Mesenchymal stem cell (in vitro differentiated cells and primary cell): ENCODE measurements around the gene SOX30.

Experiments
- DNase-seq: peaks from one replicate; pipeline ENCODE4 v3.0.0-alpha.2; 2013
- H2AFZ ChIP-seq: one replicate; pipeline ENCODE4 v1.6.1; 2013; ENCODE audit warnings: low read depth, mild to moderate bottlenecking, control low read depth, inconsistent platforms, low read length, moderate library complexity
- H2AK5ac ChIP-seq: 2 replicates; pipeline ENCODE4 v1.6.1; 2013; ENCODE audit warnings: low read length, moderate library complexity, mild to moderate bottlenecking, inconsistent platforms; ENCODE audit not compliant: severe bottlenecking
- H2BK120ac ChIP-seq: one replicate; pipeline ENCODE4 v1.6.1; 2013; ENCODE audit warnings: low read depth, mild to moderate bottlenecking, inconsistent platforms, low read length, moderate library complexity
- H2BK12ac ChIP-seq, 2 experiments: one replicate each; pipeline ENCODE4 v1.6.1; 2013; ENCODE audit warnings: inconsistent platforms in 2 of 2, low read length in 2 of 2, mild to moderate bottlenecking in 2 of 2, moderate library complexity in 2 of 2, control low read depth in 1 of 2
- H2BK15ac ChIP-seq: one replicate; pipeline ENCODE4 v1.6.1; 2013; ENCODE audit warnings: mild to moderate bottlenecking, low read depth, inconsistent platforms; ENCODE audit not compliant: poor library complexity, severe bottlenecking
- H2BK5ac ChIP-seq: 2 replicates; pipeline ENCODE4 v1.6.1; 2013; ENCODE audit warnings: low read depth, mild to moderate bottlenecking, low read length, control low read depth, inconsistent platforms; ENCODE audit not compliant: poor library complexity, severe bottlenecking
- H3K14ac ChIP-seq, 2 experiments: one replicate each; pipeline ENCODE4 v1.6.1; 2013; ENCODE audit warnings: inconsistent platforms in 2 of 2, low read length in 2 of 2, control low read depth in 1 of 2, mild to moderate bottlenecking in 1 of 2, moderate library complexity in 1 of 2
- H3K18ac ChIP-seq, 2 experiments: one replicate each; pipeline ENCODE4 v1.6.1; 2013; ENCODE audit warnings: inconsistent platforms in 2 of 2, low read length in 2 of 2, control low read depth in 1 of 2, low read depth in 1 of 2, mild to moderate bottlenecking in 1 of 2
- H3K23ac ChIP-seq, 2 experiments: one replicate each; pipeline ENCODE4 v1.6.1; 2013; ENCODE audit warnings: inconsistent platforms in 2 of 2, low read length in 2 of 2, mild to moderate bottlenecking in 2 of 2, moderate library complexity in 2 of 2, control low read depth in 1 of 2
- H3K27ac ChIP-seq: 2 replicates; pipeline ENCODE4 v1.5.1; 2013; ENCODE audit warnings: mild to moderate bottlenecking, moderate library complexity, low read length, control low read depth, inconsistent platforms; ENCODE audit not compliant: poor library complexity, severe bottlenecking
- H3K27me3 ChIP-seq, 2 experiments: 2 replicates each; pipeline versions ENCODE4 v1.6.1 to v1.7.0; 2013; ENCODE audit warnings: low read length in 2 of 2, mild to moderate bottlenecking in 2 of 2, moderate library complexity in 2 of 2, control low read depth in 1 of 2, inconsistent platforms in 1 of 2; ENCODE audit not compliant: control insufficient read depth in 1 of 2, insufficient read depth in 1 of 2
- H3K36me3 ChIP-seq, 2 experiments: 2 replicates each; pipeline versions ENCODE4 v1.6.1 to v1.7.0; 2013; ENCODE audit warnings: low read length in 2 of 2, control low read depth in 1 of 2, inconsistent platforms in 1 of 2, low read depth in 1 of 2, mild to moderate bottlenecking in 1 of 2; ENCODE audit not compliant: insufficient read depth in 2 of 2, control insufficient read depth in 1 of 2
- H3K4ac ChIP-seq, 2 experiments: one replicate each; pipeline ENCODE4 v1.6.1; 2013; ENCODE audit warnings: inconsistent platforms in 2 of 2, low read length in 2 of 2, mild to moderate bottlenecking in 2 of 2, moderate library complexity in 2 of 2, control low read depth in 1 of 2, low read depth in 1 of 2
- H3K4me1 ChIP-seq: 2 replicates; pipeline ENCODE4 v1.6.1; 2013; ENCODE audit warnings: low read depth, low read length, control low read depth; ENCODE audit not compliant: control insufficient read depth, insufficient read depth
- H3K4me2 ChIP-seq: 2 replicates; pipeline ENCODE4 v1.6.1; 2013; ENCODE audit warnings: low read length, mild to moderate bottlenecking, inconsistent platforms; ENCODE audit not compliant: poor library complexity, severe bottlenecking
- H3K4me3 ChIP-seq, 2 experiments: 2 replicates each; pipeline versions ENCODE4 v1.5.1 to v1.7.0; 2013; ENCODE audit warnings: low read length in 2 of 2, mild to moderate bottlenecking in 2 of 2, control low read depth in 1 of 2, low read depth in 1 of 2; ENCODE audit not compliant: insufficient read depth in 1 of 2
- H3K79me1 ChIP-seq: replicated peaks from 2 replicates; pipeline ENCODE4 v1.6.1; 2013; ENCODE audit warnings: mild to moderate bottlenecking, control low read depth, low read length, inconsistent platforms; ENCODE audit not compliant: poor library complexity, severe bottlenecking
- H3K9ac ChIP-seq: 2 replicates; pipeline ENCODE4 v1.7.0; 2013; ENCODE audit warnings: mild to moderate bottlenecking, low read length, moderate library complexity
- H3K9me3 ChIP-seq: 2 replicates; pipeline ENCODE4 v1.7.0; 2013; ENCODE audit warnings: mild to moderate bottlenecking, low read length; ENCODE audit not compliant: control insufficient read depth
- H4K8ac ChIP-seq: one replicate; pipeline ENCODE4 v1.6.1; 2013; ENCODE audit warnings: inconsistent platforms, mild to moderate bottlenecking, low read length, moderate library complexity
- H4K91ac ChIP-seq: one replicate; pipeline ENCODE4 v1.6.1; 2013; ENCODE audit warnings: mild to moderate bottlenecking, low read length, inconsistent platforms
- WGBS: methylation state at CpG from one replicate; pipeline ENCODE4 v1.1.7; 2013; ENCODE audit warnings: mixed read lengths; 5-methylcytosine and 5-hydroxymethylcytosine counted together

Gene SOX30

GRCh38 chr5:157630341-157630740 is 21.9 kb downstream of the SOX30 start:
- Histone ChIP-seq H2AFZ (no peak overlapping the region), H3K36me3 (no peaks in the 10 kb centered on the region), H3K9me3 (peaks cover 12% of the 10 kb centered on the region), H3K4ac (no peak overlapping the region), H3K4me1 (no peaks in the 10 kb centered on the region), H3K4me3 (no peak overlapping the region), H3K23ac (no peak overlapping the region), H3K4me2 (no peak overlapping the region), H2AK5ac (no peak overlapping the region), H3K27me3 (no peaks in the 10 kb centered on the region), H3K27ac (no peak overlapping the region), H2BK5ac (no peak overlapping the region), H2BK120ac (no peak overlapping the region), H4K8ac (no peak overlapping the region), H3K79me1 (no peaks in the 10 kb centered on the region), H3K18ac (no peak overlapping the region), H4K91ac (no peak overlapping the region), H2BK15ac (no peak overlapping the region), H2BK12ac (no peak overlapping the region), H3K9ac (no peak overlapping the region), H3K14ac (no peak overlapping the region)
- no peak for DNase-seq
- 100% methylated on average over 2 of the region's 2 CpGs for WGBS

GRCh38 chr5:157626831-157627230 is 25.4 kb downstream of the SOX30 start:
- H2AFZ ChIP-seq, result no peak overlapping the region
- no peak overlapping the region for H3K4me3 ChIP-seq

GRCh38 chr5:157624144-157624543 is 28.1 kb downstream of the SOX30 start:
- no peaks in the 10 kb centered on the region for H3K4me1 ChIP-seq
- no CpG with 5 or more reads among the region's 2 CpGs for WGBS

More at GRCh38 chr5:157626831-157627230, 25.4 kb downstream of the SOX30 start:
- whole genome bisulfite sequencing, result 92% methylated on average over 6 of the region's 6 CpGs
- no peak overlapping the region for H4K91ac ChIP-seq
- H3K4ac ChIP-seq, result no peak overlapping the region
- H2BK5ac ChIP-seq, result no peak overlapping the region
- H3K79me1 ChIP-seq, result no peaks in the 10 kb centered on the region
- no peak overlapping the region for H3K27ac ChIP-seq
- H2BK12ac ChIP-seq, result no peak overlapping the region
- no peaks in the 10 kb centered on the region for H3K36me3 ChIP-seq
- no peak for DNase-seq
- no peaks in the 10 kb centered on the region for H3K4me1 ChIP-seq
- no peak overlapping the region for H3K9ac ChIP-seq
- H3K18ac ChIP-seq, result no peak overlapping the region
- H3K14ac ChIP-seq, result no peak overlapping the region
- no peak overlapping the region for H3K4me2 ChIP-seq
- H2BK120ac ChIP-seq, result no peak overlapping the region
- H3K23ac ChIP-seq, result no peak overlapping the region
- no peaks in the 10 kb centered on the region for H3K27me3 ChIP-seq
- H2AK5ac ChIP-seq, result no peak overlapping the region
- H4K8ac ChIP-seq, result no peak overlapping the region
- H2BK15ac ChIP-seq, result no peak overlapping the region
- peaks cover 12% of the 10 kb centered on the region for H3K9me3 ChIP-seq

DNA sequence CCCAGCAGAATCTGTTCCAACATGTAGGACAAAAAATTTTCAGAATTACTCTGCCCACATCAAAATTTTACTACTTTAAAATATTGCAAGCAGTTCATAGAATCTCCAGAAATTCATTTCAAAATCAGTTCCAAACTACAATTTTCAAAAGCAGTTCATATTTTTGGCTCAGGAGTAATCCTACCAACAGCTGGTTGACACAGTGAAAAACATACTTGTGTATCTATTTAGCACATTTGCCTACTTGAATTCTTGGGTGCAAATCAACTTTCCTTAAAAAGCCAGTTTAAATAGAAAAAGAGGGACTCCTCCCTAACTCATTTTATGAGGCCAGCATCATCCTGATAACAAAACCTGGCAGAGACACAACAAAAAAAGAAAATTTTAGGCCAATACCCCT is 31.5 kb downstream of the SOX30 start:
- Histone ChIP-seq H3K27me3 (no peaks in the 10 kb centered on the region), H2BK120ac (no peak overlapping the region), H3K4me2 (no peak overlapping the region), H2BK5ac (no peak overlapping the region), H3K4me3 (no peak overlapping the region), H3K4me1 (no peaks in the 10 kb centered on the region), H3K23ac (no peak overlapping the region), H3K79me1 (no peaks in the 10 kb centered on the region), H4K8ac (no peak overlapping the region), H2AFZ (no peak overlapping the region), H2BK15ac (no peak overlapping the region), H4K91ac (no peak overlapping the region), H3K9me3 (no peaks in the 10 kb centered on the region), H3K36me3 (no peaks in the 10 kb centered on the region), H3K14ac (no peak overlapping the region), H3K9ac (no peak overlapping the region), H3K27ac (no peak overlapping the region), H2AK5ac (no peak overlapping the region), H2BK12ac (no peak overlapping the region), H3K18ac (no peak overlapping the region), H3K4ac (no peak overlapping the region)
- DNase-seq, result no peak

More at GRCh38 chr5:157624144-157624543, 28.1 kb downstream of the SOX30 start:
- H3K4ac ChIP-seq, result no peak overlapping the region
- no peak overlapping the region for H3K4me2 ChIP-seq
- no peak overlapping the region for H3K27ac ChIP-seq
- H4K8ac ChIP-seq, result no peak overlapping the region
- no peak overlapping the region for H4K91ac ChIP-seq
- no peak overlapping the region for H2BK12ac ChIP-seq
- H2BK120ac ChIP-seq, result no peak overlapping the region
- H2AFZ ChIP-seq, result no peak overlapping the region
- H3K9me3 ChIP-seq, result no peaks in the 10 kb centered on the region
- no peak overlapping the region for H2BK15ac ChIP-seq
- no peak overlapping the region for H3K18ac ChIP-seq
- H3K27me3 ChIP-seq, result no peaks in the 10 kb centered on the region
- no peak overlapping the region for H3K9ac ChIP-seq
- H3K79me1 ChIP-seq, result no peaks in the 10 kb centered on the region
- no peak overlapping the region for H3K14ac ChIP-seq
- no peak overlapping the region for H3K4me3 ChIP-seq
- H3K36me3 ChIP-seq, result no peaks in the 10 kb centered on the region
- no peak overlapping the region for H2AK5ac ChIP-seq
- H2BK5ac ChIP-seq, result no peak overlapping the region
- no peak for DNase-seq
- no peak overlapping the region for H3K23ac ChIP-seq
